Regular cardiac myocyte (primary cell): Measurements from ENCODE around the gene KIAA2012. TPM values are rescaled to one million over a fixed set of nuclear protein-coding genes. Genes with fewer than 3 reads are reported as not detected.

Experiments
- total RNA-seq: library from RNA; depleted of rRNA; stranded (reverse); fragments of >200 nt; gene quantifications from 2 replicates; pipeline ENCODE4 v1.2.3, GENCODE V29; 2014

KIAA2012 gene
- total RNA-seq = under 0.01 TPM in 2 replicates

DNA sequence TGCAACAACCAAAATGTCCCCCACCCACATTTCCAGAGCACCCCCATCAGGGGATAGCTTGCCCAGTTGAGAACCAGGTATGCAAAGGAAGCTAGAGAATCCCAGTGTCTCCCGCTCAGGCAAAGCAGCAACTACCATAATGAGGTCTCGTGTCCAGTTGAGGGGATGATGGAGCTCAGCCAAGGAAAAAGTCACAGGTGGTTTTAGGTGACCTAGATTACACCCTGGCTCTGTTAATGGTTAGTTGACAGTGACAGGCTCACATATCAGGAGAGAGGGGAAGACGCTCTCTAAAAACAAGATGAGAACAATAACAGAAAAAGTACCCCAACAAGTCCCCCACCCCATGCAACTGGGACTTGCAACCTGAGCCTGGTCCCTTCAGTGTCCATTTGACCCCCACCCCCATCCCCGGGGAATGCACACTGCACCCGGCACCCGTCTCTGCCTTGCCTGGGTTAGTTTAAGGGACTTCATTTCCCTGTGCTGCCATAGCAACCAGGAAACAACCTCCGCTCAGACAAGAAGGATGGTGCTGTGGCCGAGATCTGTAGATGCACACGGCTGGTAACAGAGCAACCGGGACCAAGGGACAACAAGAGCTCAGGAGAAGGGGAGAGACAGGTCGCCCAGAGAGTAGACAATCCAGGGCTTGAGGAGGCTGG lies at the start of gene KIAA2012:
Gene KIAA2012, plus strand, starts transcription at position 519 of the 665 bp plus-strand sequence. CDS start 373 bp downstream, outside the sequence.

DNA sequence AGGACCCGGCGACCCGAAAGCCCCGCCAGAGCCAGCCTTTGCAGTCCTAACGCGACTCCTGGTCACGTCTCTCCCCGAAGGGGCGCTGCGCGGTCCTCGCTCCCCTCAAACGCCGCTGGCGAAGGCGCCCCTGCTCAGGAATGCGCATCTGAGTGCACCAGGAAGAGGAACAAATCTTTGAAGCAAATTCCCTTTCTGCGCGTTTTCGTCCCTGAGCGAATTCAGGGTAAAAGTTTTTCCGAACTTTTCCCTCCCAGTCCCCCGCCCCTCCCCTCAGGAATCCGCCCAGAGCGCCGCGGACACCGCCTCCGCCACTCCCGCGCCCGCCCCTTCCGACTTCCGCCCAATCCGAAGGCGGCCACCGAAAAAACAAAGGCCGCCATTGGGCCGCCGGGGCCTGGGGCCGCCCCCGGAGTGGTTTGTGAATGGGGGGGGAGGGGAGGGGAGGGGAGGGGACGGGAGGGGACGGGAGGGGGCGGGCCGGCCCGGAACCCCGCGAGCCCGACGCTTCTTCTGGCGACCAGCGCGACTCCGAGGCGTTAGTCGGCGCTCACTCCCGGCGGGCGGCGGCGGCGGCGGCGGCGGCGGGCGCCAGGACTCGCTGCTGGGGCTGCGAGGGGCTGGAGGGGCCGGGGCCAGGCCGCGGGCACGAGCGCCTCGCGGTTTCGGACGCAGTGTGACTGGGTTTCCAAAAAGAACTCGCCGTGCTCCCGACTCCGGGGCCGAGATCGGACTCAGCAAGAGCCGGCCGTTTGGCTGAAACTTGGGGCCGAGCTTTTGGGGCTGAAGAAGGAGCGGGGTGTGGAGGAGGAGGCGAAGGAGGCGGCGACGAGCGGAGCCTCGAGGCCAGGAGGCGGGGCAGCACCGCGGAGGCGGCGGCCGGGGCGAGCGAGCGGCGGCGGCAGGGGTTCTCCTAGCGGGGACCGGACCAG lies 39.5 kb upstream of the KIAA2012 start, which contains the start of gene FZD7:
Gene FZD7, plus strand, starts transcription at position 539 of the 932 bp plus-strand sequence. CDS start 793 bp downstream, outside the sequence.

DNA sequence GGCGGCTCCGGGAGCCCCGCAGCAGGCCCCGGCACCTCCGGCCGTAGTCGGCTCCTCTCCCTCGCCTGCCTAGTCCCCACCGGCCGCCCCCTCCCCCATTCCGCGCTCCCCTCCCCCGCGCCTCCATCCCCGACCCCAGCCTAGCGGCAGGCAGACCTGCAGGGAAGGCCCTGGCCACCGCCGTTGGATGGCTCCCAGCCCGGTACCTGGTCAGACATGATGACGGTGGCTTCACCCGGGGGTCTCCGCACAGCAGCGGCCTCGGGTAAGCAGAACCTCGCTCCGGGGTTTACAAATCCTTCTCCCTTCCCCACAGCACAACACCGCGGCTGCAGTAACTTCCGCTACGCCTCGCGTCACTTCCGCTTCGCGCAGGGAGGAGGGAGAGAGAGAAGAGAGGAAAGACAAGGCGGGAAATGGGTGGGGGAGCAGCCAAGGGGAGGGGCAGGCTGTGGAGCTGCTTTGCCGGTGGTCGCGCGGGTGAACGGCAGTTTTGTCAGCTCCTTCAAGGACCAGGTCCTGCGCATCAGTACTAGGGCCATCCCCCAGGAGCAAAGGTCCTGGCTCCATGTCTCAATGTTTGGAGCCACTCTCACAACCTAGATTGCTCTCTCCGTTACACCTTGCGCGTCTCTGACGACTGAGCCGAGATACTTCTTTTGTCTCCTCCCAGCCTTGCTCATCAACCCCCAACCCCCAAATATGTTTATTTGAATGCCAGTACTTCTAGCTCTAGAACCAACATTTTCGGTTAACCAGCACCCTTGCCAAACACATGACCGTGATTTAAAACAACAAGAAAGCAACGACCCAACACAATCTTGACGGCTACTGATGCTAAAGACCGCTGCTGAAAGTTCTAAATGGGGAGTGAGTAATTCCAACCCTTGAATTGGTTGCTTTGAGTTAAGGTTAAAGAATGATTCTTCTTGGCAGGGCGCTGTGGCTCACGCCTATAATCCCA lies 165.5 kb downstream of the KIAA2012 start, which contains the start of gene SUMO1:
Gene SUMO1, minus strand, starts transcription at position 364 of the 964 bp plus-strand sequence. Its CDS starts 146 bp downstream, at position 218.

Other genes starting within 250 kb of the KIAA2012 start
- gene FZD7, start 39.4 kb upstream of the KIAA2012 start, total RNA-seq = 10.7 and 45.1 TPM in 2 replicates
- gene SUMO1, start 165.3 kb downstream of the KIAA2012 start, total RNA-seq = 126 and 140 TPM in 2 replicates
- 42.3 and 77.8 TPM in 2 replicates for gene NOP58, start 192.5 kb downstream of the KIAA2012 start, total RNA-seq